ENCODE results near the gene SLC7A1. TPM values are rescaled to one million over a fixed set of nuclear protein-coding genes. Genes with fewer than 3 reads are reported as not detected.

Gene SLC7A1
- total RNA-seq, 1 donor from 2014 or later = 25.3 TPM

DNA sequence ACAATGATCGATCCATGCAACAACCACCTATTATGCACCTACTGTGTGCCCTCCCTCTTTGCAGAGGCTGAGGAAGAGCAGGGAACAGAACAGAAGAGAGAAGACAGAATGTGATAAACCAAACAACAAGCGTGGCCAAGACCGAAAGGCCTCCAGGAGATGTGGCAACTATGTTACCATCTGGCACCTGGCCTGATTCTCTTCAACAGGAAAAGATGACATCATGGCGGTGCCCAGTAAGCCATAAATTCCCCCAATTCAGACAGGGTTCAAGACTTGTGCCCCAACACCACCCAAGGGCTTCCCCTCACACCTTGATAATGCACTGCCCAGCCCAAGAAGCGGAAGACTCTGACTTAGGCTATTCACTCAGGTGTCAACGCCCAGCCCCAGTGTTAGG, 44.3 kb downstream of the SLC7A1 start:
- no peak for DNase-seq

- DNase-seq = no peak
Measured at GRCh38 chr13:29550430-29550988, 45.0 kb downstream of the SLC7A1 start.

DNA sequence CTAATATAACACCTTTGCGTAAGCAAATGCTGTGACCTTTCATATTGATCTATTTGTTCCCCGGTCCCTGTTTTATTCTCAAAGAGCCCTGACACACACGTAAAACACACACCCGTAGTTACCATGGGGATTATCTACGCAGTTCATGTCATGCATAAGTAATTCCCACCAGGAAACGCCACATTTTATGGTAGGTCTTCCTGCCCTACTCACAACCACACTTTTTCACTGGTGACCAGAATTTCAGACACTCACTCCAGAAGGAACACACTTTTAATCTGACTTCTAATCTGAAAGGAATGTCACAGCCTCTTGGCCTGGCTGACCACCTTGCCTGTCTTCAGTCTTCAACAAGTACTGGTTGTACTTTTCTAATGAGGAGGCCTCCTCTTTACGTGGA, 46.8 kb downstream of the SLC7A1 start:
- DNase-seq = no peak

DNA sequence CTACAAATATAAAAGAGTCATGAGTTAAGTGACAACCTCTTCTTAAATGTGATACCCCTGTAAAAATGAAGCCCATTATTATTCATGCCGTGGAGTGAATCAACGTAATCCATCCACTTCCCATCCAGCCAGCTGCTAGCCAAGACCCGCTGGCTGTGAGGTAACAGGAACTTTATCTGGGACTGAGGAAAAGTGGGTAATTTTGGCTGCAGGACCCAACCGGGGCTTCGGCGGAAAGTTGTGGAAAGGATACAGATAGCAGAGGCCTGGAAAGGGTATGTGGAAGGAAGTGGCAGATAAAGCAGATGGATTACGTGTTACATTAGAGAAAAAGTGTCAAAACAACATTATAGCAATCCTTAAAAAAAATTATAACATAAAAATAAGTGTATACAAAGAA, 48.3 kb downstream of the SLC7A1 start:
- DNase-seq = no peak

GRCh38 chr13:29546662-29547061, 48.8 kb downstream of the SLC7A1 start:
- no peak for DNase-seq

DNA sequence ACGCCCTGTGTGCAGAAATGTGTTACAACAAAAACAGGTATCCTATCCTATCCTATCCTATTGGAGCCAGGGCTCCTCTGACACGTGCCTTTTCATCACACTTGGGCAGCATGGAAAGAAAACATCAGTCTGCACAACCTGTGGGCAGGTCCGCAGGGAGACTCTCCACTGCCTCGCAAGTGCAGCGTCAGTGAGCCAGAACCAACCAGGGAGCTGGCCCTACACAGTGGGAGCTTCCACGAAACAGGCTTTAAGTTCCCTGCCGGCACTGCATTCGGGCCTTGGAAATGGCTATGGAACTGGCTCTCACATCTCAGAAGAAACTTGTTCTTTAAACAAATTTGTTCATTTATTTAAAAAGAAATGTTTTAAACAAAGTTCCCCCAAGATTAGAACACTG, 49.5 kb downstream of the SLC7A1 start:
- no peak for DNase-seq

GRCh38 chr13:29543230-29544215, 52.0 kb downstream of the SLC7A1 start:
- no peak for DNase-seq

DNA sequence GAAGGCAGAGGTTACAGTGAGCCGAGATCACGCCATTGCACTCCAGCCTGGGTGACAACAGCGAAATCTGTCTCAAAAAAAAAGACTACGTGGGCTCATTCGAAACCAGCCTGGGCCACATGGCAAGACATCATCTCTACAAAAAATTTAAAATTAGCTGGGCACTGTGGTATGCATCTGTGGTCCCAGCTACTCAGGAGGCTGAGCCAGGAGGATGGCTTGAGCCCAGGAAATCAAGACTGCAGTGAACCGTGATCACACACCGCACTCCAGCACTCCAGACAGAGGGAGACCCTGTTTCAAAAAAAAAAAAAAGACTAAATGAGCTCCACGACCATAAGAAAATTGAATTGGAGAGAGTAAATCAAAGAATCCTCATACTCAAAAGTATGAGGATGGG, 53.1 kb downstream of the SLC7A1 start:
- no peak for DNase-seq

- no peak for DNase-seq
Measured at GRCh38 chr13:29541400-29541799, 54.1 kb downstream of the SLC7A1 start.

DNA sequence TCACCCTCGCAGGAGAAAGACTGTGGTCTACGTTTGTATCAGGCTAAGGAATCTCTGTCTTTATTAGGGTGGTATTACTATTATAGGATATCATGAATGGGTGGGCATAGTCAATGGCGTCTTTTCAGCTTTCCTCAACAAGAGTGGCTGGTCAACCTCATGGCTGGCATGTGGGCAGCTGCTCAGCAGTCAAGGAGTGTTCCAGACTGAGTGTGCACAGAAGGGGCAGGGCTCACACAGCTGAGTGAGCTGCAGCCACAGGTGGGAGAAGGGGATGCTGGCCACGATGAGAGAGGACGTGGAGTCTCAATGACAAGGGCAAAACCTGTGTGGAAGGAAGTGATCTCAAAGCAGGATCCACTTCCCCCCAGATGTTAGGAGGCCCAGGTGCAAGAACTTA, 54.7 kb downstream of the SLC7A1 start:
- no peak for DNase-seq

DNA sequence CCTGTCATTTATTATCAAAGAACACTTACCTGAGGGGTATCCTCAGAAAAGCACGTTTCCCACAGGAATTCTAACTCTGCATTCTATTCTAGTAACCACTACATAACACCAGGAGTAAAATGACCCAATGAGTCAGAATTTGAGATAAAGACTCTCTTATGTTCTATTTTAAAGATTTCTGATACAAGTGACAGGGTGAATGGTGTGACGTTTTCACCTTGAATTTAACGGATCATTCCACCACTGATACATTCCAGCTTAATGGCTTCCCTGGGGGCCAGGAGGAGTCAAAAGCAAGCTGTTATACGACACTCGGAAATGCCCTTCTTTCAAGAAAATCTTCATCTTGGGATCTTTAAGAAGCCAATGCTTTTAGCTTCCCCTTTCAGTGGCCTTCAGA, 55.2 kb downstream of the SLC7A1 start:
- no peak for DNase-seq

- DNase-seq = no peak
Measured at GRCh38 chr13:29539856-29540255, 55.6 kb downstream of the SLC7A1 start.

- no peak for DNase-seq
Measured at GRCh38 chr13:29538652-29539040, 56.8 kb downstream of the SLC7A1 start.

- DNase-seq = no peak
Measured at GRCh38 chr13:29537736-29538651, 57.5 kb downstream of the SLC7A1 start.

GRCh38 chr13:29536853-29537252, 58.6 kb downstream of the SLC7A1 start:
- DNase-seq = no peak

- DNase-seq = no peak
Measured at GRCh38 chr13:29535663-29536655, 59.5 kb downstream of the SLC7A1 start.

DNA sequence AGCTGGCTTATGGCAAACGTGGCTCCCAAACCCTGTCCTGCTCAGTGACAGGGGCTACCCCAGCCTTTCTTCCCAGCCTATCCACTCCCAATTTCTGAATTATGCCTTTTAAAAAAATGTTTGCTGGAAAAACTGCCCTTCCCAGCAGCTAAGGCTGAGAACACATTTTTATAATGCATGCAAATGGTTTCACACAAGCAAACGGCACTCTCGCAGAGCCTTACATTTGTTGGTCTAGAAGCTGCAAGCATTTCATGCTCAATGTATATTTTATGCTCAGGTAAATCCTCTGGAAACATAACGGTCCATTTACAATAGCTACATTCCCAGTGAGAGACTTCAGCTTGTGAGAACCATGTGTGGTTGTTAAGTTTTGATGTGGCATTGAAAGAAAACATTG, 61.4 kb downstream of the SLC7A1 start:
- DNase-seq = no peak

GRCh38 chr13:29532821-29533220, 62.7 kb downstream of the SLC7A1 start:
- DNase-seq = no peak

- no peak for DNase-seq
Measured at GRCh38 chr13:29532116-29532515, 63.4 kb downstream of the SLC7A1 start.

DNA sequence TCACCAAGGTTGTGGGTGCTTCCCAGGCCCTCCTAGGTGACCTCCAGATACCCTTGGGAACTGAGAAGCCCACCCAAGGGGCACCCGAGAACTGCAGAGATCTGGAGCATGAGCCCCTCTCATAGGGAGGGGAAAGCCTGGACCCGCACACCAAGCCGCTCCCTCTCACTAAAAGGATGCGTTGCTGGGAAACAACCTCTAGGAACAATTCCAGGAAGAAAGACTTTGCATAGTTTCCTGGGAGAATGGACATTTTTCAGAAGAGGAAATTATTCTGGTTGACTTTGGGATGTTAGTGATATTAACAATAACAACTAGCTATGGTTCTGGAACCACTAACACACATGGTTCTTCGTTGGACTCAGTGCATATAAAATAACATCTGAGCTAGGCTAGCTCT, 64.6 kb downstream of the SLC7A1 start:
- no peak for DNase-seq

DNA sequence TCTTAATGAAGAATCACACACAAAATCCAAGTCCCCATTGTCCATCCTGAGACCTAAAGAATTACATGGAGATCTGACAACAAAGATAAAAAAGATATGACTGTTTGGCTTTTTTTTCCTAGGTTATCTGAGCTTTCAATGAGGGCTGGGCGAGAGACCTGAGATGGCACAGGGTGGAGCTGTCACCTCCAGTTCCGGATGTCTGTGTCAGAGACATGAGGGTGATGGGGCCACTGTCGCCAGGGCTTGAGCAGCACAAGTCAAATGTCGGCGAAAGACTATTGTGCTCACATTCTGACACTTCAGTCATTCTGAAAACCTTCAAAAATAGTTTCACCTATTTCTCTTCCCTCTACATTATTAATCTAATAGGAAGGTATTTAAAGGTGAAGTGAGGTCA, 65.7 kb downstream of the SLC7A1 start:
- no peak for DNase-seq

- DNase-seq = no peak
Measured at GRCh38 chr13:29527916-29528315, 67.6 kb downstream of the SLC7A1 start.

Data from occipital lobe (tissue), 2 donors.